HG03571 (cell line): ENCODE data around the gene LIPH.

ENCODE experiments used
- ATAC-seq: cut with Tn5 transposase; IDR thresholded peaks from one replicate; pipeline ENCODE4 v1.9.1; 2021; ENCODE audit not compliant: unreplicated experiment

Gene LIPH

GRCh38 chr3:185540695-185541094 is 11.7 kb downstream of the LIPH start:
- no peak for ATAC-seq

DNA sequence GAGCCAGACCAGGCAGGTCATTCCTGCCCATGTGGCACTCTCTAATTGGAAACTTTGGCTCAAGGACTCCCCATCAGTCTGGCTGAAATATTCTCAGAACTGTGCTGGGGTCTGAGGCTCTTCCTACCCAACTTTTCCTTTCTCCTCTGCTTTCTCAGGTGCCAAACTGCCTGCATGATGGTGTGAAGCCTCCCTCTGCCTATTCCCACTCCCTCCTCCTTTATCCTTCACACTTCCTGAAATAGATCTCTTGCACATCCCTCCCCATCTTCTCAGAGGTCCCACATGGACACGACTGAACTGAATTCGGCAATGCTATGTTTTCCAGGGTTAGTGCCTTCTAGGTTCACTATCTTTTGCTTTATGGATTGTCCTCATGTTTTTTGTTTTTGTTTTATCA is 12.5 kb downstream of the LIPH start:
- no peak for ATAC-seq

DNA sequence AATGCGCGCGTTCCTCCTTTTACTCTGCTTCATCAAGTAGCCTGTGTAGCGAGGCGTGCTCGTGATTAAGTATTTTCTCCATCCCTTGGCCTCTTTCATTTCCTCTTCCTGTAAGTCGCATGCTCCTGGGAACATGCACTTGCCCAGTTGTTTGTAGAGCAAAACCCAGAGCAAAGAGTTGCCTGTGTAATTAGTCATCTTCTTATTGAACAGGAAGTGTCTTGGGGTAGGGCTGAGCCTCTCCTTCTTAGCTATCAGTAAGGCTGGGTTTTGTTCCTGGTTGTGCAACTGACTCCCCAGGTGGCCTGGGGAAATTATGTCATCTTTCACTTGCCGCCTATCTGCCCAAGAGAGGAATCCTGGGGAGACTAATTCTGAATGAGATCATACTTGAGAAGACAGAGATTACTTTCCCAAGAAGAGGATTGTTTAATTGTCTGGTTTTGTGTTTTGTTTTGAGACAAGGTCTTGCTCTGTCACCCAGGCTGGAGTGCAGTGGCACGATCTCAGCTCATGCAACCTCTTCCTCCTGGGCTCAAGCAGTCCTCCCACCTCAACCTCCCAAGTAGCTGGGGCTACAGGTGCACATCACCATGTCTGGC is 14.9 kb downstream of the LIPH start:
- ATAC-seq: peak; percentile 98

GRCh38 chr3:185534511-185534910 is 17.9 kb downstream of the LIPH start:
- no peak for ATAC-seq

DNA sequence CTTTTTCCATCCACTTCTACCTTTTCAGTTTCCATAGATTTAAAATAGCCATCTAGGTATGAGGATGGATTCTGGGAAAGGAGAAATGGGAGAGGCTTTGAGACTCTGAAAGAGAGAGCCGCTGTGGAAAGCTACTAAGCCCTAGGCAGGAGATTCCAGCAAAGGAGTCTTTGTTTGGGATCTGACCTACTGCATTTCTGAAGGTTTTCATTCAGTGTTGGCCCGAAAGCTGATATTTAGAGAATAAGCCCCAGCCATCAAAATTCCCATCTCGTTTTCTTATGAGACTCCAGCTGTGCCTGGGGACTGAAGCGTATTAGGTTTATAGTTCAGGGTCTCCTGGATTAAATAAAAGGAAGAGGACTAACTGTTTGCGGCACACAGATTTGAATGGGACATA is 19.5 kb downstream of the LIPH start:
- no peak for ATAC-seq

DNA sequence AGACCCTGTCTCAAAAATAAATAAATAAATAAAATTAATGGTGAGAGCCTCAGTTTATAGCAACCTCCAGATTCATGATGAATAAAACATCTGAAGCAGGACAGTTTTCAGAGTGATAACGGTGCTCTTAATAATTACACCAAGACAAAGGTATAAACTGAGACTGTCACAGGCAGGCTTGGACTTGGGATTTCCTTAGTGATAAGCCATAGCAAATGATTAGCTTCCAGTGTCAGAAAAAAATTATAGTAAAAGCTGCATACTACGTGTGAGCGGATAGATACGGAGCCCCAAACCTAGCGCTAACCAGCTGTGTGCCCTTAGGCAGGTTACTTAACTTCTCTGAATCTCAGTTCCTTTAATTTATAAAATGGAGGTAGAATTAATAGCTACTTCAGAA is 21.5 kb downstream of the LIPH start:
- ATAC-seq: no peak

DNA sequence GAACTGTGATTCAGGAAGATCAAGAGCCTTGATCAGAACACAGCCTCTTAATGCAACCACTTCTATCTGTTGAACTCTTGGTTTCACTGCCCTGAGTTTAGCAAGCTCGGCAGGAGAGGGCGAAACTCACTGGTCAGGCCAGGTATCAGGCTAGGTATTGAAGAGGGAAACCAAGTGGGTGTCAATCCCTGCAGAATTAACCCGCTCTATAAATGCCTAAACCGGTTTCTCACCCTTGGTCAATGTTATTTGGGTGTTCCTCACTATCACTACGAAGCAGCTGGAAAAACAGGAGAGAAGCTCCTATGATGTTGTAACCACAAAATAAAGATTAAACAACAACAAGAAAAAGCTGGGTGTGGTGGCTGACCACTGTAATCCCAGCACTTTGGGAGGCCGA is 23.9 kb downstream of the LIPH start:
- ATAC-seq: no peak

- no peak for ATAC-seq
These were observed 25.0 kb downstream of the LIPH start for GRCh38 chr3:185527364-185527763.

DNA sequence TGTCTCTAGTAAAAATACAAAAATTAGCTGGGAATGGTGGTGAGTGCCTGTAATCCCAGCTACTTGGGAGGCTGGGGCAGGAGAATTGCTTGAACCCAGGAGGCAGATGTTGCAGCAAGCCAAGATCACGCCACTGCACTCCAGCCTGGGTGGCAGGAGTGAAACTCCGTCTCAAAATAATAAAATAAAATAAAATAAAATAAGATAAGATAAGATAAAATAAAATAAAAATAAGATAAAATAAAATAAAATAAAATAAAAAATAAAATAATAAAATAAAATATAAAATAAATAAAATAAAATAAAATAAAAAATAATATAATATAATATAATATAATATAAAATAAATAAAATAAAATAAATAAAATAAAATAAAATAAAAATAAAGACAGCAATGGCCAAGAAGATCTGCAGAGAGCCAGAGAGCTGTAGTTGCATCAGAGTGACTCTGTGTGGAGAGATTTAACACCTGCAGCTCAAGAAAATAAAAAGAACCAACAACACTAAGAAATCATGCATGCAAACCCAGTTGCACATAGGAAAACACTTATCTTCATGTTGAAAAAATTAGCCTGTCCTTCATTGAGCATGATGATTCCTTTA is 25.9 kb downstream of the LIPH start:
- no peak for ATAC-seq

DNA sequence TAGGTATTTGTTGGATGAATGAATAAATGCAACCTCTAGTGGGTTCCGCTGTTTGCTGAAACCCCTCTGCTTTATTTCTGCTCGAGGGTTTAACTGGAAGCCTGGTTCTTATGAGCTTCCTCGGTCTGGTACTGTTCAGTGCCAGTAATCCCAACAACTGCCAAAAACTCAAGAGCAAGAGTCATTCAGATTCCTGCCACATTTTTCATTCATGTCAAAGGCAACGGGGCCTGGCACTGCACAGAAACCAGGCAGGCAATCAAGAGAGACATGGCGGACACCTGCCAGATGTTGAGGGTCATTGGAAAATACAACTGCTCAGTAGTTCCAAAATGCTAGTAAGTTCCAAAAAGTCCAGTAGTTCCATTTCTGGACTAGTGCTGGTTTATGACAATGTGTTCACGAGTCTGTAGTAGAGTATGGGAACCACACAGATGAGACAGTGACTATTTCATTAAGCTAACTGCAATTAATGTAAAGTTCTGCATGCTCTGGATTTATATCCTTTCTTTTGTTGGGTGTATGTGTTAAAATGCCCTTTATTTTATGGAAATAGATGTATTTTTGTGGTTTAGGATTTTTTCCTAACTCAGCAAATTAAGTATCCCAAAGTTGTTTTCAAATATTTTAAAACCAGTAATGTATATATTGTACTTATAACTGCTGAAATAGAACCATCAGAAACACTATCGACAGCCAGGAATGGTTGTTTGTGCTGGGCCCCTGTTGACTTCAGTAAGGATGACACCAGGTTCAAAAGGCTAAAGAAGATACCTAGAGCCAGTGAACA is 30.8 kb downstream of the LIPH start:
- ATAC-seq: no peak

- no peak for ATAC-seq
These were observed 33.4 kb downstream of the LIPH start for GRCh38 chr3:185519021-185519420.

GRCh38 chr3:185517387-185518130 is 34.8 kb downstream of the LIPH start:
- ATAC-seq: no peak

DNA sequence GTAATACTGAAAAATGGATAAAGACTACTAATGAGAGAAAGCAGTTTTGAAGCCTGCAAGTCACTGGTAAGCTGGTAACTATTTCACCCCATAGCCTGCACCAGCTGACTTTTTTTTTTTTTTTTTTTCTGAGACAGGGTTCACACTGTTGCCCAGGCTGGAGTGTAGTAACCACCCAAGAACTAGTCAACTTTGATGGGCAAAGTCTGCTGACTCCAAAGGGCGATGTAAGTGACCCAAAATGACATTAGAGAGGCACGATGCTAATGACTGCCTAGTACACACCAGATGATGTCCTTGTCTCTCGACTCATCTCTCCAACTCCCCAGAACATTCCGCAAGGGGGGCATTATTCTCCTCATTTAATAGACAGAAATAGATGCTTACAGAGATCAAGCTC is 40.7 kb downstream of the LIPH start:
- no peak for ATAC-seq

- no peak for ATAC-seq
These were observed 43.9 kb downstream of the LIPH start for GRCh38 chr3:185508335-185508991.

- ATAC-seq: no peak
These were observed 44.5 kb downstream of the LIPH start for GRCh38 chr3:185507883-185508282.

DNA sequence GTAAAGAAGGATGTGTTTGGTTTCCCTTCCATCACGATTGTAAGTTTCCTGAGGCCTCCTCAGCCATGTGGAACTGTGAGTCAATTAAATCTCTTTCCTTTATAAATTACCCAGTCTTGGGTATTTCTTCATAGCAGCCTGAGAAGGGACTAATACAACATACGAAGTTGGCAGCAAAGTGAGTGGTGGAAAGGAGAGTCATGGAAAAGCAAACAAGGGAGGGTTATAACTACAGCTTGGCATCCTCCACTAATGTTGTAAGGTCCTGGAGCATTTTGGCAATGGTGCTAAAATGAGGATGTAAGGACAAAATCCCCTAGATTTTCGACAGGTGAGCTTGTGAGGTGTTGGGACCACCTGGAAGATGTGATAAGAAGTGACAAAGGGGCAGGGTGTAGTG is 47.8 kb downstream of the LIPH start:
- no peak for ATAC-seq

DNA sequence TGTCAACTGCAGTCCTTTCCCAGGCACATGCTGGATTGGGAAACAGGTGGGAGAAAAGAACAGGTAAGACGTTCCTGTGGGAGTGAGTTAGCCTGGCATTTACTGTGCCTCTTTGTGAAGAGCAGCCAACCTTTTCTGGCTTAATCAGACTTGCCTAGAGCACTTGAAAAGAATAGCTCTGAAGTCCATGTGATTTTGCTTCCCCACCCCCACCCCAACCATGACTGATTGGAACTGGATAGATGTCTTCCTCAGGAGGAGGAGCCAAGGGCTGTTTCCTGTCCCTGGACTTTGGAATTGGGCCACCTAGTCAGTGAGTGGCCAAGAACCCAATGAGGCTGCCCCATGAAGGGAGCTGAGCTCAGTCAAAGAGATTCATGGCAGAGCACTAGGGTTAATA is 48.9 kb downstream of the LIPH start:
- no peak for ATAC-seq

- no peak for ATAC-seq
These were observed 49.4 kb downstream of the LIPH start for GRCh38 chr3:185502987-185503386.

- peak; percentile 95 for ATAC-seq
These were observed 53.6 kb downstream of the LIPH start, which contains the start of gene TMEM41A for GRCh38 chr3:185498503-185499396. Gene TMEM41A (minus strand): TSS chr3:185499035. CDS start chr3:185498961, 74 bp downstream.

- ATAC-seq: no peak
These were observed 62.1 kb downstream of the LIPH start for GRCh38 chr3:185490241-185490640.
